ENCODE results near the gene EMSY.
"Not testable (repeated sequence)": the region's sequence is repeated elsewhere in the genome, so short reads cannot be mapped to it uniquely, and the experiment has no call there.

The EMSY gene

DNA sequence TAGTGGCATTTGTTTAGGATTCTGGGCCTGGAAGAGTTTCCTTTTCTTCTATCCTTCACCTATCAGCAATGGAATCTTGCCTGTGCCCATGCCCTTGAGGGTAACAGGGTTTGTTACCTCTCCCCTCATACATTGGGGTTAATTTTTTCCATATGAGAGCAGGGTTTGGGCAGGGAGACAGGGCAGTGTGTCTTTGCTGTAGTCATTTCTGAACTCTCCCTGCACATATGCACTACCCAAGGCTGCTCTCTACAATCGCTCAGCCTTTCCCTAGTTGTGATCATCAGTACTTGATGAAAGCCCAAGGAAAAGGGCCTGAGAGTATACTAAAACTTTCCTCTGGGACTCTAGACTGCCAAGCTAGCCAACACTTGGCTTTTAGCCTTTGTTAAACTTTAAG lies 130.1 kb downstream of the EMSY start:
- no peak overlapping the region for H3K4me3 ChIP-seq (replicated peaks; ENCODE audit: low read depth, low read length)
- no peak for DNase-seq (ENCODE audit: low read depth)
- TF ChIP-seq, protein P1, sequence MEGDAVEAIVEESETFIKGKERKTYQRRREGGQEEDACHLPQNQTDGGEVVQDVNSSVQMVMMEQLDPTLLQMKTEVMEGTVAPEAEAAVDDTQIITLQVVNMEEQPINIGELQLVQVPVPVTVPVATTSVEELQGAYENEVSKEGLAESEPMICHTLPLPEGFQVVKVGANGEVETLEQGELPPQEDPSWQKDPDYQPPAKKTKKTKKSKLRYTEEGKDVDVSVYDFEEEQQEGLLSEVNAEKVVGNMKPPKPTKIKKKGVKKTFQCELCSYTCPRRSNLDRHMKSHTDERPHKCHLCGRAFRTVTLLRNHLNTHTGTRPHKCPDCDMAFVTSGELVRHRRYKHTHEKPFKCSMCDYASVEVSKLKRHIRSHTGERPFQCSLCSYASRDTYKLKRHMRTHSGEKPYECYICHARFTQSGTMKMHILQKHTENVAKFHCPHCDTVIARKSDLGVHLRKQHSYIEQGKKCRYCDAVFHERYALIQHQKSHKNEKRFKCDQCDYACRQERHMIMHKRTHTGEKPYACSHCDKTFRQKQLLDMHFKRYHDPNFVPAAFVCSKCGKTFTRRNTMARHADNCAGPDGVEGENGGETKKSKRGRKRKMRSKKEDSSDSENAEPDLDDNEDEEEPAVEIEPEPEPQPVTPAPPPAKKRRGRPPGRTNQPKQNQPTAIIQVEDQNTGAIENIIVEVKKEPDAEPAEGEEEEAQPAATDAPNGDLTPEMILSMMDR (IDR thresholded peaks at IDR 0.05; ENCODE audit: low read length, missing control alignments) = no peak

DNA sequence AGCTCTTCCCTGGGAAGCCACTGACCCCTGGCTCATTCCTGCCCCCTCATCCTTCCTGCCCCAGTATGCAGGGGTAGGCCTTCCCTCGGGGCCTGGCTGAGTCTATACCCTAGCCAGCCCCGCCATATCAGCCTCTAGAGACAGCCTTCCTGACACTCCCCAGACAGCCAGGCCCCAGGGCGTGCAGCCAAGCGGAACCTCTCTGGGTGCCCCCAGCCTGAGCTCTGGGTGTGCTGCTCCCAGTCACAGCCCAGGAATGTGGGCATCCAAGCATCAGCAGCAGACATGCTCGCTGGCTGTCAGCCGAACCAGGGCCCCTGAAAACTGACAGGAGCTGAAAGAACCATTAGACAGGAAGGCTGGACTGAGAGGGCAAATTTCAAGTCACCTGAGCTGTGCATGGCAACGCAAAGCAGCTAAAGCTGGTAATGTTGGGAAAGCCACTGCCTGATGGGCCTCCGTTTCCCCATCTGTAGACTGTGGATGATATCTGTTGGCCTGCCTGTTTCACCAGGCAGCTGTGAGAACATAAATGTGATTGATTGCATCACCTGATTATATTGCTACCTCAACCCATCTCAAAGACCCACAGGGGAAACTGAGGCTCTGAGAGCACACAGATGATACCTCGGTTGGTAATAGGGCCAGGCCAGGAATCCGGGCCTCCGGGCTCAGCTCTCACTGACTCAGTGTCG lies 132.6 kb downstream of the EMSY start:
- TF ChIP-seq, protein P1 (IDR thresholded peaks at IDR 0.05; ENCODE audit: low read length, missing control alignments) = no peak
- no peak overlapping the region for H3K4me3 ChIP-seq (replicated peaks; ENCODE audit: low read depth, low read length)
- DNase-seq (ENCODE audit: low read depth) = peak; percentile 84

DNA sequence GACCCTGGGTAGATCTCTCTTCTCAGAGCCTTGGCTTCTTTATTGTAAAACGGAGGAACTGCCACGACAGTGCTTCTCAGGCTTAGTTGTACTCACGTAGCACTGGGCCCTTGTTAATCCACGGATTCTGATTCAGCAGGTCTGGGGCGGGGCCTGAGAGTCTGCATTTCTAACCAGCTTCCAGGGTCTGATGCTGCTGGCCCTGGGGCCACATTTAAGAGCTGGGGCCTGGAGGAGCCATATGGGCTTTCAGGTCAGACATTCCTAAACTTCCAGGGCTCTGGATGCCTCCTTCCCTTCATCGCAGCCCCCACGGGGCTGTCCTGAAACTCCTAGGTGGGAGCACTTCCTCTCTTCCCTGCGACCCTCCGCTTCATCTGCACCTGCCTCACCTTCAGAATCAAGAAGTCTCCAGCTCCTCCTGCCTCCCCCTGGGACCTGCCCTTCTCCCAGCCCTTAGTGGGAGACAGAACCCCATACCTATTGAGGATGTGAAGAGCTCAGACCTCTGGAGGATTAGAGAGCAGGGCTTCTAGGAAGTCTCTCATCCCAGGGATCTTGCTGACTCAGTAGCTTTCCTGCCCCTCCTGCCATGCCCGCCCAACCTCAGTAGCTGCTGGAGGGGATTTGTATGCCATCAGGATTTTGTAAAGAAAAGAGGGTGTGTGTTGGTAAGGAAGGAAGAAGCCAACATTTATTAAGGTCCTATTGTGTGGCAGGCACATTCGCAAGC lies 133.3 kb downstream of the EMSY start:
- no peak for DNase-seq (ENCODE audit: low read depth)
- TF ChIP-seq, protein P1 (IDR thresholded peaks at IDR 0.05; ENCODE audit: low read length, missing control alignments) = no peak
- H3K4me3 ChIP-seq (replicated peaks; ENCODE audit: low read depth, low read length) = no peak overlapping the region

DNA sequence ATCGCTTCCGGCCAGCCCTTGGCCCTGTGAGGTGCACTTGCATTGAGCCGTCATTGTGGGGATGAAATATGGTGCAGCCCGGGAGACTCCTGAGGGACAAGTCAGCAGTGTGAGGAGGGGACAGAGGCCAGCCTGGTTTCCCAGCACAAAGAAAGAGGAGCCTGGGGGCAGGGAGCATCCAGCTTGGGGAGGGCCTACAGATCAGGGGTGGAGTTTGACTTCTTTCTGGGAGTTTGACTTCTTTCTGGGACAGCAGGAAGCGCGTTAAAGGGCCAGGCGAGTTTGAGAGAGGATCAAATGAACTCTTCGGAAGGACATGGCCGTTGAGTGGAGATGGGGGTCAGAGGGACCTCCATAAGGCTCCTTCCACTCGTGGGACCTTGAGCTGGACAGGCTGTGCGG lies 133.8 kb downstream of the EMSY start:
- TF ChIP-seq, protein P1 (IDR thresholded peaks at IDR 0.05; ENCODE audit: low read length, missing control alignments) = no peak
- DNase-seq (ENCODE audit: low read depth) = peak; percentile 47
- H3K4me3 ChIP-seq (replicated peaks; ENCODE audit: low read depth, low read length) = no peak overlapping the region

DNA sequence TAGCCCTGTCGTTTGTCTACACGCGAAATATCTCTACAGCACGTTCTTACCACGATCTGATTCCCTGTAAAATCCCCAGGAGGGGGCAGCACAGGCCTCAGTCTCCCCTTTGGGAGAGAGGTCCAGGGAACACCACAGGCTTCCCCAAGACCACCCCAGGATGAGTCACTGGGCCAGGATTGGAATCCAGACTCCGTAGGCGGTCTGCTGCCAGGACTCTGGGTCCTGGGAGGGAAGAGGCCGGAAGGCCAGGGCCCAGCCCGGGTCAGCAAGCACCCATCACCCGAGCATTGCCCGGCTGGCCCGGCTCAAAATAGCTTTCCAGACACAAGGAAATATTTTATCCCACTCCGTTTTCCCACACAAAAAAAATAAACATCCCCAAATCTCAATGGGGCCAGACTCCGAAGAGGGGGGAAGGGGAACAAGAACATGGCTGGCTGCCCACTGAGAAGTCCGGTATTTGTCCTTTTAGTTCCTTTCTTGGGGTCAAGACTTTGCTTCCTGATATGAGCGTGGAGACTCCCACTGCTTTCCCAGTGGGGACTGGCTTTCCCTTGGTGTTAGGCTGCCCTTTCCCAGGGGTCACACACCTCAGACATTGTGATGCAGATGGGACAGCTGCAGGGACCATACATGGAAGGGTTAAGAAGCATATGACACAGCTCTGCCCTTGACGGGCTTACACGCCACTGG lies 134.4 kb downstream of the EMSY start:
- TF ChIP-seq, protein P1 (IDR thresholded peaks at IDR 0.05; ENCODE audit: low read length, missing control alignments) = peak; percentile 18
- peak; percentile 55 for DNase-seq (ENCODE audit: low read depth)

DNA sequence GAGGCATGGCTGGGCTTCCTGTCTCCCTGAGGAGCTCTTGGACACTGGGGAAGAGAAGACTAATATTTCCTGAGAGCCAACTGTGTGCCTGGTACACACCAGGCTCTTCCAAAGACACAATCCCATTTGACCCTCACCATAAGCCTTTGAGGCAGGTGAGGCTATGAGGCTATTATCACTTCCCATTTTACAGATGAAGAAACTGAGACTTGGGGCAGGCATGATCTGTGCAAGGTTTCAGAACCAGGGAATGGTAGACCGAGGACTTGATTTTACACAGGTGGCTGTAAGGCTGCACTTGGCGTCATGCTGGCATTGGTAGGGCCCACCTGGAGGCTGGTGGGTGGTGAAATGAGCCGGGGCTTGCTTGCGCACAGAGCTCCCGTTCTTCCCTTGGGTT lies 134.9 kb downstream of the EMSY start:
- no peak for DNase-seq (ENCODE audit: low read depth)

More for the DNA sequence above, 134.4 kb downstream of the EMSY start:
- H3K4me3 ChIP-seq (replicated peaks; ENCODE audit: low read depth, low read length) = no peak overlapping the region

DNA sequence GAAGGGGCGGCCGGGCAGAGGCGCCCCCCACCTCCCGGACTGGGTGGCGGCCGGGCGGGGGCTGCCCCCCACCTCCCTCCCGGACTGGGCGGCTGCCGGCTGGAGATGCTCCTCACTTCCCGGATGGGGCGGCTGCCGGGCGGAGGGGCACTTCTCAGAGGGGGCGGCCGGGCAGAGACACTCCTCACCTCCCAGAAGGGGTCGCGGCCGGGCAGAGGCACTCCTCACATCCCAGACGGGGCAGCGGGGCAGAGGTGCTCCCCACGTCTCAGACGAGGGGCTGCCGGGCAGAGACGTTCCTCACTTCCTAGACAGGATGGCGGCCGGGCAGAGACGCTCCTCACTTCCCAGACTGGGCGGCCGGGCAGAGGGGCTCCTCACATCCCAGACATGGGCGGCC lies 137.7 kb downstream of the EMSY start:
- DNase-seq (ENCODE audit: low read depth); H3K4me3 ChIP-seq (replicated peaks; ENCODE audit: low read depth, low read length): not testable (repeated sequence)

More for the DNA sequence above, 134.9 kb downstream of the EMSY start:
- H3K4me3 ChIP-seq (replicated peaks; ENCODE audit: low read depth, low read length) = no peak overlapping the region
- TF ChIP-seq, protein P1 (IDR thresholded peaks at IDR 0.05; ENCODE audit: low read length, missing control alignments) = no peak

Data from fibroblast of pulmonary artery (primary cell).